ENCODE measurements around the gene PRPH.
"Not testable (repeated sequence)": the region's sequence is repeated elsewhere in the genome, so short reads cannot be mapped to it uniquely, and the experiment has no call there.

GRCh38 chr12:49255456-49255855 is 39.5 kb upstream of the PRPH start:
- TF ChIP-seq, protein P1, sequence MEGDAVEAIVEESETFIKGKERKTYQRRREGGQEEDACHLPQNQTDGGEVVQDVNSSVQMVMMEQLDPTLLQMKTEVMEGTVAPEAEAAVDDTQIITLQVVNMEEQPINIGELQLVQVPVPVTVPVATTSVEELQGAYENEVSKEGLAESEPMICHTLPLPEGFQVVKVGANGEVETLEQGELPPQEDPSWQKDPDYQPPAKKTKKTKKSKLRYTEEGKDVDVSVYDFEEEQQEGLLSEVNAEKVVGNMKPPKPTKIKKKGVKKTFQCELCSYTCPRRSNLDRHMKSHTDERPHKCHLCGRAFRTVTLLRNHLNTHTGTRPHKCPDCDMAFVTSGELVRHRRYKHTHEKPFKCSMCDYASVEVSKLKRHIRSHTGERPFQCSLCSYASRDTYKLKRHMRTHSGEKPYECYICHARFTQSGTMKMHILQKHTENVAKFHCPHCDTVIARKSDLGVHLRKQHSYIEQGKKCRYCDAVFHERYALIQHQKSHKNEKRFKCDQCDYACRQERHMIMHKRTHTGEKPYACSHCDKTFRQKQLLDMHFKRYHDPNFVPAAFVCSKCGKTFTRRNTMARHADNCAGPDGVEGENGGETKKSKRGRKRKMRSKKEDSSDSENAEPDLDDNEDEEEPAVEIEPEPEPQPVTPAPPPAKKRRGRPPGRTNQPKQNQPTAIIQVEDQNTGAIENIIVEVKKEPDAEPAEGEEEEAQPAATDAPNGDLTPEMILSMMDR (conservative IDR thresholded peaks at IDR 0.05; ENCODE audit: low read depth, low read length): not testable (repeated sequence)
- TF ChIP-seq POLR2A (IDR thresholded peaks at IDR 0.05; ENCODE audit: low read depth, low read length): not testable (repeated sequence)
